Measurements from ENCODE around the gene OSBPL8. TPM values are rescaled to one million over a fixed set of nuclear protein-coding genes. Genes with fewer than 3 reads are reported as not detected.
A peak's percentile ranks its signal among the peaks of the same experiment; 100 is the strongest.
"Not testable (repeated sequence)": the region's sequence is repeated elsewhere in the genome, so short reads cannot be mapped to it uniquely, and the experiment has no call there.

Gene OSBPL8
- total and polyA plus RNA-seq, 3 experiments from 2014 or later: 87.3 to 113 (median 90.7) TPM

DNA sequence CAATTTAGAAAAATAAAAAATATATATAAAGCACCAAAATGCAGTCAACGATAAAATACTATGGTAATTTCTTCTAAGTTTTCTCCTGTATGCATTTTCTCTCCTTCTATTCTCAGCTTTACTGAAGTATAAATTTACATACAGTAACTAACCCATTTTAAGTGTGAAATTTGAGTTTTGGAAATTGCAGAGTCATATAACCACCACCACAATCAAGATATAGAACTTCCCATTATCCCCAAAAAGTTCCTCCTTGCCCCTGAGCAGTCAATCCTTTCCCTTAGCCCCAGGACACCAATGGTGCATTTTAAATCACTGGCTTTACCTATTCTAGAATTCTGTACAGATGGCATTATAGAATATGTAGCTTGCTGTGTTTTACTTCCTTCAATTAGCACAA is 180.3 kb downstream of the OSBPL8 start:
- Mint-ChIP-seq H3K9me3 (no peaks in the 10 kb centered on the region), H3K36me3 (peaks cover 14 to 76% (median 24%) of the 10 kb centered on the region in 3 donors), H3K27ac (no peak overlapping the region), H3K4me1 (no peaks in the 10 kb centered on the region), H3K27me3 (no peaks in the 10 kb centered on the region), H3K4me3 (no peak overlapping the region)
- Histone ChIP-seq H3K27ac (ENCODE audit: low read depth, low read length) (no peak overlapping the region), H3K9me3 (ENCODE audit: low read length) (no peaks in the 10 kb centered on the region), H3K36me3 (ENCODE audit: insufficient read depth, low read length) (peaks cover 22% of the 10 kb centered on the region), H3K4me3 (ENCODE audit: low read length) (no peak overlapping the region), H3K4me1 (ENCODE audit: insufficient read depth, low read length) (no peaks in the 10 kb centered on the region), H3K27me3 (ENCODE audit: insufficient read depth, low read length, poor library complexity, severe bottlenecking) (no peaks in the 10 kb centered on the region)
- no peak for DNase-seq
- POLR2A ChIA-PET: no interaction called here
- CTCF ChIA-PET: no interaction called here

DNA sequence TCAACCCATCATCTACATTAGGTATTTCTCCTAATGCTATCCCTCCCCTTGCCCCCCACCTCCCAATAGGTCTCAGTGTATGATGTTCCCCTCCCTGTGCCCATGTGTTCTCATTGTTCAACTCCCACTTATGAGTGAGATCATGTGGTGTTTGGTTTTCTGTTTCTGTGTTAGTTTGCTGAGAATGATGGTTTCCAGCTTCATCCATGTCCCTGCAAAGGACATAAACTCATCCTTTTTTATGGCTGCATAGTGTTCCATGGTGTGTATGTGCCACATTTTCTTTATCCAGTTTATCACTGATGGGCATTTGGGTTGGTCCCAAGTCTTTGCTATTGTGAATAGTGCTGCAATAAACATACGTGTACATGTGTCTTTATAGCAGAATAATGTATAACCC is 182.7 kb downstream of the OSBPL8 start:
- DNase-seq; H3K4me3 Mint-ChIP-seq; H3K4me1 Mint-ChIP-seq; H3K9me3 Mint-ChIP-seq; H3K9me3 ChIP-seq (ENCODE audit: low read length); H3K4me1 ChIP-seq (ENCODE audit: insufficient read depth, low read length); H3K27ac ChIP-seq (ENCODE audit: low read depth, low read length); H3K4me3 ChIP-seq (ENCODE audit: low read length); H3K27me3 Mint-ChIP-seq; POLR2A ChIA-PET; CTCF ChIA-PET; H3K27me3 ChIP-seq (ENCODE audit: insufficient read depth, low read length, poor library complexity, severe bottlenecking): not testable (repeated sequence)
- peaks cover 25% of the 10 kb centered on the region for H3K36me3 ChIP-seq (ENCODE audit: insufficient read depth, low read length)
- H3K36me3 Mint-ChIP-seq: peaks cover 14 to 76% (median 27%) of the 10 kb centered on the region in 3 donors
- H3K27ac Mint-ChIP-seq: peak overlapping the region in 1 of 8 donors; percentile 29

DNA sequence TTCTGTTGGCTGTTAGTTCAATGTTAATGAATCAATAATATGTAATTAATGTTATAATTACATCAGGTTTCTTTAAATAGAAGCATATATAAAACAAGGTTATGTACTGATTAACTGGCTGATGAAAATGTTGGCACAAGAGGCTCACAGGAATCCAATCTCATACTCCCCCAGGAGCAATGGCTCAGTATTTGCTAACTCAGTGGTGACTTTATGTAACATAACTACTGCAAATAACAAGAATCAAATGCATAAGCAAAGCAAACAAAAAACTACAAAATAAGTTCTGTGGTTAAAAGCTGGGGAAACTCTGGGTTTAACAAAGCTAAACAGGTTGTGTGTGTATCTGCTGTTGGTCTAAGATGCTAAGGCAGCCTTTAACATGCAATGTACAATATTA is 183.6 kb downstream of the OSBPL8 start:
- Histone ChIP-seq H3K27ac (ENCODE audit: low read depth, low read length) (no peak overlapping the region), H3K27me3 (ENCODE audit: insufficient read depth, low read length, poor library complexity, severe bottlenecking) (no peaks in the 10 kb centered on the region), H3K4me1 (ENCODE audit: insufficient read depth, low read length) (no peaks in the 10 kb centered on the region), H3K36me3 (ENCODE audit: insufficient read depth, low read length) (peaks cover 25% of the 10 kb centered on the region), H3K9me3 (ENCODE audit: low read length) (no peaks in the 10 kb centered on the region), H3K4me3 (ENCODE audit: low read length) (no peak overlapping the region)
- Mint-ChIP-seq H3K27me3 (no peaks in the 10 kb centered on the region), H3K36me3 (peaks cover 14 to 80% (median 29%) of the 10 kb centered on the region in 3 donors), H3K9me3 (no peaks in the 10 kb centered on the region), H3K4me3 (no peak overlapping the region), H3K4me1 (no peaks in the 10 kb centered on the region), H3K27ac (no peak overlapping the region)
- POLR2A ChIA-PET: no interaction called here
- CTCF ChIA-PET: no interaction called here
- DNase-seq: no peak

DNA sequence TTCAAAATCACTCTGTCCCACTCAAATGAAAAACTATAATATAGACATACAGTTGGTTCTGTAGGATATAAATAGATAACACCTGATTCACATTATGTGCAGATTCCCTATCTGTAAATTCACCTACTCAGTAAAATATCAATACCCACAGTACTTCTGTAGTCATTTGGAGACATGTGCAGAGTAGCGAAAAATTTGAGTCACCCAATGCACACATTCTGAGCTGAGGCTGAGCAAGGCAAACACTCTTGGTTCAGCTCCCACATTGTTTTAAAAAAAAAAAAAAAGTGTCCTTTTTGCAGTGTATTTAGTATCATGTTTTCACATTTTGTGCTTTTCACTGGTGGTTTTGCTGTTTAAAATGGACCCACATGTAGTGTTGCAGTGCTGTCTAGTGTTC is 184.1 kb downstream of the OSBPL8 start:
- Histone ChIP-seq H3K4me1 (ENCODE audit: insufficient read depth, low read length) (no peaks in the 10 kb centered on the region), H3K27ac (ENCODE audit: low read depth, low read length) (no peak overlapping the region), H3K4me3 (ENCODE audit: low read length) (no peak overlapping the region), H3K9me3 (ENCODE audit: low read length) (no peaks in the 10 kb centered on the region), H3K36me3 (ENCODE audit: insufficient read depth, low read length) (peaks cover 27% of the 10 kb centered on the region), H3K27me3 (ENCODE audit: insufficient read depth, low read length, poor library complexity, severe bottlenecking) (no peaks in the 10 kb centered on the region)
- Mint-ChIP-seq H3K27ac (no peak overlapping the region), H3K4me3 (no peak overlapping the region), H3K36me3 (peaks cover 14 to 82% (median 30%) of the 10 kb centered on the region in 3 donors), H3K9me3 (no peaks in the 10 kb centered on the region), H3K4me1 (no peaks in the 10 kb centered on the region), H3K27me3 (no peaks in the 10 kb centered on the region)
- no peak for DNase-seq
- ChIA-PET CTCF (no interaction called here), POLR2A (interaction anchor here (0.6 kb wide), 1 partner anchor 41 kb away, joined by 3 read pairs; no protein-coding TSS in a partner anchor)

DNA sequence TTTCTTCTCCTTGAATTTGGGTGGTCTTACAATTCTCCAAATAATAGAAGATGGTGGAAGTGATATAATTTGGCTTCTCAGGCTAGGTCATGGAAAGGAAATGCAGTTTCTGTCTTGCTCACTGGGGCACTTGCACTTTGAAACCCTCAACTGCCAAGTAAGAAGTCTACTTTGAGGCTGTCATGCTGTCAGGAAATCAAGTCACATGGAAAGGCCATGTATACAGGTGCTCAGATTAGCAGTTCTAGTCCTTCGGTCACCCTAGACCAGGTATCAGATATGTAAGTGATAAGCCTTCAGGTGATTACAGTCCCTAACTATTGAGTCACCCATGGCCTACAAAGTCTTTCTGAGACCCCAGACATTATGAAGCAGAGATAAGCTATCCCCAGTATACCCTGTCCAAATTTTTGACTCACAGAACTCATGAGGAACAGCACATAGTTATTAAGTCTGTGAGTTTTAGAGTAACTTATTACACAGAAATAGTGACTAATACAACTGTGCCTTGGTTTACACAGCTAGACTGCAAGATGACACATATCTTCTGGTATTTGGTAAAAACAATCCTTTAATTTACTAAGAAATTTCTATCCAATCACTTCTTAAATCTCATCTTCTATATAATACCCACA is 185.1 kb downstream of the OSBPL8 start:
- ChIA-PET POLR2A (no interaction called here), CTCF (no interaction called here)

DNA sequence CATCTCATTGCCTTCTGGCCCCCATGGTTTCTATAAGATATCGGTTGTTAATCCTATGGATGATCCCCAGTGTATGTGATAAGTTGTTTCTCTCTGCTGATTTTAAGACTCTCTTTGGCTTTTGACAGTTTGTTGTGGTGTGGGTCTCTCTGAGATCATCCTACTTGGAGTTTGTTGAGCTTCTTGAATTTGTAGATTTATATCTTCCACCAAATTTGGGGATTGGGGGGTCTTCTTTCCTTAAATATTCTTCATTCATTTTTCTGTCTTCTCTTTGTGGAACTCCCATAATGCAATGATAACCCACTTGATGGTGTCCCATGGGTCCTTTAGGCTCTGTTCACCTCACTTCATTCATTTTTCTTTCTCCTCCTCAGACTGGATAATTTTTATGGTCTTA is 191.3 kb downstream of the OSBPL8 start:
- CTCF ChIA-PET: no interaction called here
- no peaks in the 10 kb centered on the region for H3K27me3 ChIP-seq (ENCODE audit: insufficient read depth, low read length, poor library complexity, severe bottlenecking)
- Mint-ChIP-seq H3K4me1 (no peaks in the 10 kb centered on the region), H3K27me3 (no peaks in the 10 kb centered on the region), H3K4me3 (no peak overlapping the region), H3K27ac (peak overlapping the region in 3 of 8 donors; percentile 11 to 39 (median 38)), H3K36me3 (peaks cover 54 to 88% (median 61%) of the 10 kb centered on the region in 3 donors), H3K9me3 (peaks cover 0 to 17% (median 5%) of the 10 kb centered on the region in 5 donors)
- no peaks in the 10 kb centered on the region for H3K4me1 ChIP-seq (ENCODE audit: insufficient read depth, low read length)
- H3K9me3 ChIP-seq (ENCODE audit: low read length): no peaks in the 10 kb centered on the region
- H3K27ac ChIP-seq (ENCODE audit: low read depth, low read length): no peak overlapping the region
- H3K4me3 ChIP-seq (ENCODE audit: low read length): no peak overlapping the region
- DNase-seq: no peak
- peaks cover 18% of the 10 kb centered on the region for H3K36me3 ChIP-seq (ENCODE audit: insufficient read depth, low read length)
- POLR2A ChIA-PET: no interaction called here

More for the DNA sequence above, 185.1 kb downstream of the OSBPL8 start:
- no peak for DNase-seq
- Mint-ChIP-seq H3K4me3 (no peak overlapping the region), H3K27ac (peak overlapping the region in 1 of 8 donors; percentile 75), H3K27me3 (no peaks in the 10 kb centered on the region), H3K36me3 (peaks cover 20 to 83% (median 33%) of the 10 kb centered on the region in 3 donors), H3K9me3 (no peaks in the 10 kb centered on the region), H3K4me1 (no peaks in the 10 kb centered on the region)
- no peak overlapping the region for H3K27ac ChIP-seq (ENCODE audit: low read depth, low read length)
- H3K9me3 ChIP-seq (ENCODE audit: low read length): no peaks in the 10 kb centered on the region
- no peaks in the 10 kb centered on the region for H3K4me1 ChIP-seq (ENCODE audit: insufficient read depth, low read length)
- no peak overlapping the region for H3K4me3 ChIP-seq (ENCODE audit: low read length)
- peaks cover 31% of the 10 kb centered on the region for H3K36me3 ChIP-seq (ENCODE audit: insufficient read depth, low read length)
- no peaks in the 10 kb centered on the region for H3K27me3 ChIP-seq (ENCODE audit: insufficient read depth, low read length, poor library complexity, severe bottlenecking)

DNA sequence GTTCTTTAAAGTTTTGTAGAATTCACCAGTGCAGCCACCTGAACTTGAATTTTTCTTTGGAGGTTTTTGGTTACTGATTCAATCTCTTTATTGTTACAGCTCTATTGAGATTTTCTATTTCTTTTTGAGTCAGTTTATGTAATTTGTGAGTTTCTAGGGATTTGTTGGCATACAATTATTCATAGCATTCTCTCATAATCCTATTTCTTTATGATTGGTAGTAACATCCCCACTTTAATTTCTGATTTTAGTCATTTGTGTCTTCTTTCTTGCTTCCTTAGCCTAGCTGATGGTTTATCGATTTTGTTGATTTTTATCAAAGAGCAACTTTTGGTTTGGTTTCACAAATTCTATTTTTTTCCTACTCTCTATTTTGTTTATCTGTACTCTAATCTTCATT is 193.4 kb downstream of the OSBPL8 start:
- H3K27me3 ChIP-seq (ENCODE audit: insufficient read depth, low read length, poor library complexity, severe bottlenecking): no peaks in the 10 kb centered on the region
- H3K9me3 Mint-ChIP-seq: peaks cover 0 to 17% (median 5%) of the 10 kb centered on the region in 5 donors
- H3K36me3 ChIP-seq (ENCODE audit: insufficient read depth, low read length): peaks cover 18% of the 10 kb centered on the region
- H3K4me3 Mint-ChIP-seq: no peak overlapping the region
- DNase-seq: no peak
- no peaks in the 10 kb centered on the region for H3K4me1 ChIP-seq (ENCODE audit: insufficient read depth, low read length)
- H3K27ac Mint-ChIP-seq: no peak overlapping the region
- CTCF ChIA-PET: no interaction called here
- peaks cover 52 to 86% (median 61%) of the 10 kb centered on the region in 3 donors for H3K36me3 Mint-ChIP-seq
- H3K4me1 Mint-ChIP-seq: peaks cover 0 to 2% (median 0%) of the 10 kb centered on the region in 3 donors
- POLR2A ChIA-PET: no interaction called here
- H3K27ac ChIP-seq (ENCODE audit: low read depth, low read length): no peak overlapping the region
- no peaks in the 10 kb centered on the region for H3K9me3 ChIP-seq (ENCODE audit: low read length)
- H3K4me3 ChIP-seq (ENCODE audit: low read length): no peak overlapping the region
- no peaks in the 10 kb centered on the region for H3K27me3 Mint-ChIP-seq

DNA sequence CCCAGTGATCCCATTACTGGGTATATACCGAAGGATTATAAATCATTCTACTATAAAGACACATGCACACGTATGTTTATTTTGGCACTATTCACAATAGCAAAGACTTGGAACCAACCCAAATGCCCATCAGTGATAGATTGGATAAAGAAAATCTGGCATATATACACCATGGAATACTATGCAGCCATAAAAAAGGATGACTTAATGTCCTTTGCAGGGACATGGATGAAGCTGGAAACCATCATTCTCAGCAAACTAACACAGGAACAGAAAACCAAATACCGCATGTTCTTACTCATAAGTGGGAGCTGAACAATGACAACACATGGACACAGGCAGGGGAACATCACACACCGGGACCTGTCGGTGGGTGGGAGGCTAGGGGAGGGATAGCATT is 195.4 kb downstream of the OSBPL8 start:
- H3K27ac Mint-ChIP-seq; H3K4me3 ChIP-seq (ENCODE audit: low read length); CTCF ChIA-PET; H3K4me1 ChIP-seq (ENCODE audit: insufficient read depth, low read length); H3K4me1 Mint-ChIP-seq; H3K27ac ChIP-seq (ENCODE audit: low read depth, low read length); H3K36me3 ChIP-seq (ENCODE audit: insufficient read depth, low read length); H3K4me3 Mint-ChIP-seq; DNase-seq; H3K27me3 Mint-ChIP-seq; H3K27me3 ChIP-seq (ENCODE audit: insufficient read depth, low read length, poor library complexity, severe bottlenecking); H3K9me3 ChIP-seq (ENCODE audit: low read length); POLR2A ChIA-PET: not testable (repeated sequence)
- H3K36me3 Mint-ChIP-seq: peaks cover 45 to 89% (median 57%) of the 10 kb centered on the region in 3 donors
- peaks cover 0 to 17% (median 5%) of the 10 kb centered on the region in 5 donors for H3K9me3 Mint-ChIP-seq
